KG1 (cell line): Measurements from ENCODE around the gene CDK19.
A peak's percentile ranks its signal among the peaks of the same experiment; 100 is the strongest.
"Not testable (repeated sequence)": the region's sequence is repeated elsewhere in the genome, so short reads cannot be mapped to it uniquely, and the experiment has no call there.

Experiments
- DNase-seq: peaks from one replicate; lab custom pipeline; 2025; lab: John Stamatoyannopoulos, UW

The CDK19 gene

GRCh38 chr6:110620065-110620464, 195.2 kb downstream of the CDK19 start:
- DNase-seq = no peak

GRCh38 chr6:110619275-110619908, 195.9 kb downstream of the CDK19 start:
- no peak for DNase-seq

- peak; percentile 5 for DNase-seq
Measured at GRCh38 chr6:110618591-110619267, 196.5 kb downstream of the CDK19 start.

- no peak for DNase-seq
Measured at GRCh38 chr6:110617057-110617456, 198.2 kb downstream of the CDK19 start.

- no peak for DNase-seq
Measured at GRCh38 chr6:110615722-110616121, 199.5 kb downstream of the CDK19 start.

GRCh38 chr6:110614586-110614985, 200.7 kb downstream of the CDK19 start:
- no peak for DNase-seq

GRCh38 chr6:110614106-110614505, 201.2 kb downstream of the CDK19 start:
- DNase-seq = no peak

- DNase-seq = no peak
Measured at GRCh38 chr6:110613356-110613755, 201.9 kb downstream of the CDK19 start.

- DNase-seq = no peak
Measured at GRCh38 chr6:110612298-110612697, 203.0 kb downstream of the CDK19 start.

- no peak for DNase-seq
Measured at GRCh38 chr6:110609101-110609500, 206.2 kb downstream of the CDK19 start.

- DNase-seq = no peak
Measured at GRCh38 chr6:110608151-110608550, 207.1 kb downstream of the CDK19 start.

- no peak for DNase-seq
Measured at GRCh38 chr6:110606151-110606550, 209.1 kb downstream of the CDK19 start.

GRCh38 chr6:110600640-110601039, 214.6 kb downstream of the CDK19 start:
- DNase-seq = not testable (repeated sequence)

GRCh38 chr6:110597761-110598160, 217.5 kb downstream of the CDK19 start:
- no peak for DNase-seq

- DNase-seq = no peak
Measured at GRCh38 chr6:110596354-110596753, 218.9 kb downstream of the CDK19 start.

GRCh38 chr6:110595112-110595511, 220.2 kb downstream of the CDK19 start:
- DNase-seq = no peak

GRCh38 chr6:110593637-110594036, 221.6 kb downstream of the CDK19 start:
- no peak for DNase-seq

GRCh38 chr6:110592765-110593164, 222.5 kb downstream of the CDK19 start:
- DNase-seq = no peak

GRCh38 chr6:110590821-110591351, 224.4 kb downstream of the CDK19 start:
- no peak for DNase-seq

GRCh38 chr6:110589865-110590513, 225.3 kb downstream of the CDK19 start:
- DNase-seq = no peak

GRCh38 chr6:110587328-110587727, 227.9 kb downstream of the CDK19 start:
- DNase-seq = no peak

GRCh38 chr6:110581679-110582078, 233.6 kb downstream of the CDK19 start:
- DNase-seq = no peak

- DNase-seq = not testable (repeated sequence)
Measured at GRCh38 chr6:110577596-110578167, 237.6 kb downstream of the CDK19 start.
